GM21619 (cell line): ENCODE measurements around the gene BNIP3.
A peak's percentile ranks its signal among the peaks of the same experiment; 100 is the strongest.

Experiments used
- ATAC-seq: cut with Tn5 transposase; IDR thresholded peaks from one replicate; pipeline ENCODE4 v1.9.1; 2021; ENCODE audit not compliant: unreplicated experiment

Gene BNIP3, protein sequence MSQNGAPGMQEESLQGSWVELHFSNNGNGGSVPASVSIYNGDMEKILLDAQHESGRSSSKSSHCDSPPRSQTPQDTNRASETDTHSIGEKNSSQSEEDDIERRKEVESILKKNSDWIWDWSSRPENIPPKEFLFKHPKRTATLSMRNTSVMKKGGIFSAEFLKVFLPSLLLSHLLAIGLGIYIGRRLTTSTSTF

DNA sequence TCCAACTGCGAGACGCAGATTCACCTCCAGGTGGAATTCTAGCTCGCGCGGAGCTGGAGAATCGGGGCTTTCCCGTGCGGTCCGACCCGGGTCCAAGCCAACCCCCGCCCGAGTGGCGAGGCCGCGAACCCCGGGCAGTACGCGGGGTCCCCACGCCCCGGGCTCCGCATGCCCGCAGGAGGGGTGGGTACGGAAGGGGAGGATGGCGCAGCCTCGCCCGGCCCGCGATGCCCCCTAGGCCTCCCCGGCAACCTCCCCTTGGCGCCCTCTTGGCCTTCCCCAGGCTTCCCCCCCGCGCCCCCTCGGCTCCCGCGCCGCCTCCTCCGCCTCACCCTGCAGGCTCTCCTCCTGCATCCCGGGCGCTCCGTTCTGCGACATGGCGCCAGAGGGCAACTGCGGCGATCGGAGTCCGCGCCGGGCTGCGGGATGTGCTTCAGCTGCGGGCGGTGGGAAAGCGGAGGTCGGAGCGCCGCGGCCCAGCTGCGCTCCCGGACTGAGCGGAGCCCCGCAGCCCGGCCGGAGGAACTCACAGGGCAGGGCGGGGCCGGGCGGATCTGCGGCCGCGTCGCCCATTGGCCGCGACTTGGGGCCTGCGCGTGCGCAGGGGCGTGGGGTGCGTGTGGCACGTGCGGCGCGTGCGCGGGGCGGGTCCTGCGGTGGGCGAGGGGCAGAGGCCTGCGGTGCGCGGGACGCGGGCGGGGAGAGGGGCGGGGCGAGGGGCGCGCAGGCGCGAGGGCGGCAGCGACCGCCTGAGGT is at the start of gene BNIP3:
TSS of gene BNIP3 (minus strand) at position 495 of the 756 bp plus-strand sequence. CDS start at position 378, 117 bp downstream.
- ATAC-seq, result peak; percentile 79

DNA sequence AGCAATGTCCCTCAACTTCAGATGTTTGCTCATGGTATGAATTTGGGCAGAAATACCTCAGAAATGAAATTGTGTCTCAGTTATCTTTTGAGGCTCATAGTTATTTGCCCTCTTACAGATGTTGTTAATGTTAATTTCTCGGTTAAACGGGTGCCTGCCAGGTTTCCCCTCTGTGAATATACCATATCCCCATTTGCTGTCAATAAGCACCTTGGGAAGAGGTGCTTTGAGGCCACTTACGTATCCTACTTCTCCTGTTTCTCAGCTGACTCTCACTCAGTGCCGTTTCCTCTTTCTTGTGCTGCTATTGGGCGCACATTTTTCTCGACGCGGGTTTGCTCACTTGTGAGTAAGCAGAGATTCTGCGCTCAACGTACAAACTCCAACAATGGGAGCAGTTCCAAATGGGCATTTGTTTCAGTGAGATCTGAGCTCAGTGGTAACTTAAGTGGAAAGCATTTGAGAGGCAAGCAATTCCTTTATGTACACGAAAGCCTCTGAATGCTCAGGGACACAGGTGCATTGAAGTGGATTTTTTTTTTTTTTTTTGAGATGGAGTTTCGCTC is 49.3 kb upstream of the BNIP3 start:
- no peak for ATAC-seq

DNA sequence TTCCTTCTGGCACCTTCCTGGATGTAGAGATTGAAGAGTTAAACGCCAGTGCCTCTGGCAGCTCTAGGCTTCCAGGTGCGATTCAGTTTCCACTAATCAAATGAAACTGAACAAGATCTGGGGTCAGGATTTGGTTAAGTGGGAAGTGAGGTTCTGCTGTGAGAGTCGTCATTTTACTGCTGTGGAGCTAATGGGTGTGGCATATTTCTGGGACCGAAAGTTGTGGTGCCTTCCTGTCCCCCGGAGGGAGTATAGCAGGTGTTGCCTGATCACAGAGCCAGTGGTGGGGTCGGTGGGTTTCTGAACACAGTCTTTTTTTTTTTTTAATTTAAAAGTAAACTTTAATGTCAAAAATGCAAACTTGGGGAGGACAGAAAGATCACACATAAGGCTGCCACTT is 47.0 kb upstream of the BNIP3 start:
- ATAC-seq, result no peak

DNA sequence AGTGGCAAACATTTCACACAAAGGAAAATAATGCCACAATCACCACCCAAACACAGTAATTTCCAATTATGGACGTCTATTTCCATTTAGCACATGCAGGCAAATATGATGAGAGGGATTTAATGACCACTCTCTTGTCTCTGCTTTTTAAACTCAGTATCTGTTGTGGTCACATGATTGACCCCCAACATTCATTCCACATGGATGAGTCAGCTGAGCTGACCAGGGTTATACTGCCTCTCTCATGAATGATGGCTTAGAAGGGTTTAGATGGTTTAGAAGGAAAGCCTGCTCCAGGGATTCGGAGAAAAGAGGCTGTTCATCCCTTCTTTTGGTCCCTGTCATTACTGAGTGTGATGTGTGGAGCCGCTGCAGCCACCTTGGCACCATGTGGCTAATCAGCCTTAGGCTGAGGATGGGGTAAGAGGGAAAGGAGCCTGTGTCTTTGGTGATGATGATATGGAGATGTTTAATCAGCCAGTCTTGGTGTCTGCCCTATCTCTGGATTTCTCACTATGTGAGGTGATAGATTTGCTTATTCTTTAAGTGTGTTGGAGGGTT is 45.8 kb upstream of the BNIP3 start:
- ATAC-seq, result no peak

DNA sequence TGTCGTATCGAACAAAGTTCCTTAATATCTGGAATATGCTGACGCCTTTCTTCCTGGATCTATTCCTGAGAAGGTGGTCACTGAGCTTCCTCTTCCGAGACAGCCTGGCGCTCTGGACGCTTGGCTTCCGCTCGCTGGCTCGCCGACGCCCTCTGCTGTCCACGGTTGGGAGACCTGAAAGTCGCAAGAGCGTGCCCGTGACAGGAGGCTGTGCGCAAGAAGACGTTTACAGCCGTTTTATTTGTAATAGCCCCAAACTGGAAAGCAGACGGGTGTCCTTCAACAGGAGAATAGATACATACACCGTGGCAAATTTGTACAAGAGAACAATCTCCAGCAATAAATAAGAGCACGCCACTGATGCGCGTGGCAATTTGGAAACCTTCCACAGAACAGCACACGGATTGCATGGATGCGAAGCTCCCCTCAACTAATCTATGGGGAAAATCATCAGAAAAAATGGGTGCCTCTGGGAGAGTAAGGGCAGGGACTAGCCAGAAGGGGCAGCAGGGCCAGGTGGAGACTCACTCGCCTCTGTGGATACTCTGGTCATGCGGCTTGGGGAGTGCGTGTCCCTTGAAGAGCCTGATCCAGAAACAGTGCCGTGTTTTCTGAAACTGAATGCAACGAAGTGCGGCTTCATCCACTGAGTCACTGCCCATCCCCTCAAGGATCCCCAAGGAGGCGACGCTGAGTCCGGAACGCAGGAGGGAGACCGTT is 41.5 kb upstream of the BNIP3 start:
- ATAC-seq, result peak; percentile 86

DNA sequence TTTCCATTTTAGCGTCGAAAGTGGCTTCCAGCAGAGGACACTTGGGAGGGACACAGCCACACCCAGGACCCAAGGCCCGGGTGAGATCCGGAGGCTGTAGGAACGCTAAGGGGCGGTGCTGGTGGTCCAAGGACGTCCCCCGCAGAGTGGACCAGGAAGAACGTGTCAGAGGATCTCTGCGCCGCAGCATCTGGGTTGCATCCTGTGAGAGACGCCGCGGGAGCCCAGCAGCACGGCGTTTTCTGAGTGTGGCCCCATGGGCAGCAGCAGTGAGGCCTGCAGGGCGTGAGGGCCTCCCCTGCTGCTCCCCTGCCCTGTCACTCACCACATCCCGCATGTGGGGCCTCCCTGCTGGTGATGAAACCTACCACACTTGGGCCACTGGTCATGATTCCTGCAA is 40.5 kb upstream of the BNIP3 start:
- no peak for ATAC-seq

DNA sequence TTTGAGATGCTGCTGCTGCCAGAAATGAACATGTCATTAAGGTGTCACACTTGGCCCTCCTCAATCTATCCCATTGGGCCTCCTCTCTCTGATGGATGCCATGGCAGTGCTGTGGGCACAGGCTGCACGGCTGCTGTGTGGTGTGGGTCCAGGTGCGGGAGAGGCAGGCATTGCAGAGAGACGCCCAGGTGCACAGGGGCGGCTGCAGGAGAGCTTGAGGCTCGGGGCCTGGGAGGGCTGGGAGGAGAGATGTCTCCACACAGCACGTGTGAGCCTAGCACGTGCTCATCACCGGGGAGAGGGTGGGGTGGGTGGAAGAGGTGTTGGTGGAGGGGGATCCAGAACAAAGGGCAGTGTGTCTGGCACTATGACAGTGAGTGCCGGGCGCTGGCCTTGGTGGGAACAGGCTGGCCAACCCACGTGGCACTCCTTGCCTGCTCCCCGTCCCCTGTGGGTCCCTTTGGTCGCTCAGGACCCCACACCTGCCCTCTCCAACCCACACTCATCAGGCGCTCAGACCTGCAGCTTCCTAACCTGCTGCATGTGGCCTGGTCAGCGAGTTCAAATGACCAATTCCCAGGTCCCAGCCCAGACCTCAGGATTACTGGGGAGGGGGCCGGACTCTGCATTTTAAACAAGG is 39.9 kb upstream of the BNIP3 start:
- no peak for ATAC-seq

DNA sequence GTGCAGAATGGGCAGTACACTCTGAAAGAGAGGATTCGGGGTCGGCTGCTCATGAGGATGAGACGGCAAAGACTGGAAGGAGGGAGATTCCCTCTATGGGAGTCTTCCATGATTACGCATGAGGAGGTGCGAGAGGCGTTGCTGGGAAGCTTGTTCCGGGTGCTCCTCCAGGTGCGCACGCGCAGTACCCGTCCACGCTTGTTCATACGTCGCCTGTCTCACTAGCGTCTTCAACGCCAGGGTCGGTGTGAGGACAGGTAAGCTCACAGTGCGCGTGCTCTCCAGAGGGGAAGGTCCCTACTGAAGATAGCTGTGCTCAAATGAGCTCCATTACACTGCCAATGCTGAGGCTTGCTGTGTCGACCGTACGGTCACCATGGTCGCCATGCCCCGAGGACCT is 39.3 kb upstream of the BNIP3 start:
- ATAC-seq, result no peak

DNA sequence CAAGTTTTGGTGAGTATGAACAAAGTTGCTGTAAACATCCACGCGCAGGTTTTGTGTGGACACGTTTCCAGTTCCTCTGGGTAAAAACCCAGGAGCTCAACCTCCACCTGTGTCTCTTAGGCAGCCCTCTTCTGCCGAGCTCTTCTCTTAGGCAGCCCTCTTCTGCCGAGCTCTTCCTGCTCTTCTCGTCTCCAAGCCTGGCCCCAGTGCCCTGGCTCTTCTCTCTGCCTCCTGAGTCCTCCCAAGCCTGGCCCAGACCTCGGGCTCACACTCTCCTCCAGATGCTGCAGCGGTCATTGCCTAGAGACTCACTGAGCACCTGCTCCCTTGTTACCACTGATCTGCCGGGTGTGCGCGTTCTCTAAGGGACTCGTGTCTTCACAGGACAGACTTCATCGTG is 38.7 kb upstream of the BNIP3 start:
- ATAC-seq, result no peak

DNA sequence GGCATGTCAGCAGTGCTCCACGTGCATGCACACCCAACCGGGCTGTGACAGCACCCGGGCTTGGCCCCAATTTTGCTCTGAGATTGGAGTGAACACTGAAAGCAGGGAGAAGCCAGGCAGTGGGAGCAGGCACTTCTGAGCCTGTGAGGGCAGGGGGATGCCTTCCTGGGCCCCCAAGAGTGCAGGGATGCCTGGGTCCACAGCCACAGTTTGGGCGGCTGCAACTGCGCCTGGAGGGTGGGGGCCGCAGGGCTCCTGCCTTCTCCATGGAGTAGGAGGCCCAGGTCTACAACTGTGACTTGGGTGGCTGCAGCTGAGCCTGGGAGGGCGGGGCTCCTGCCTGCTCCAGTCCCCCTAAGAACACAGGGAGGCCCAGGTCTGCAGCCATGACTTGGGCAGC is 37.6 kb upstream of the BNIP3 start:
- no peak for ATAC-seq

DNA sequence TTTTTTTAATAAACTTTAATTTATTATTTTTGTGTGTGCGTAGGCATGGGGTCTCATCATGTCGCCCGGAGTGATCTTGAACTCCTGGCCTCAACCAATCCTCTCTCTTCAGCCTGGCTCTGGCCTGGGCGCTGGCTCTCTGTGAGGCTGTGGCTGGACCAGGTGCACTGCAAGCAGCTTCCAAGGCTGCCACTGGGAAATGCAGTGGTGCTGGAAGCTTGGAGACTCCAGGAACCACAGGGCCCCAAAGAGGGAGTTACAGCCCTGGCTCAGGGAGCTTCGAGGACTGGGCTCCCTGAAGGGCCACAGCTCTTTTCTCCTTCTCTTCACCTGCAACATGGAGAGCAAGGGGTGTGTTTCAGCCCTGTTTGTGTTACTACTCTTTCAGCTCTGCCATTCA is 36.7 kb upstream of the BNIP3 start:
- ATAC-seq, result no peak

DNA sequence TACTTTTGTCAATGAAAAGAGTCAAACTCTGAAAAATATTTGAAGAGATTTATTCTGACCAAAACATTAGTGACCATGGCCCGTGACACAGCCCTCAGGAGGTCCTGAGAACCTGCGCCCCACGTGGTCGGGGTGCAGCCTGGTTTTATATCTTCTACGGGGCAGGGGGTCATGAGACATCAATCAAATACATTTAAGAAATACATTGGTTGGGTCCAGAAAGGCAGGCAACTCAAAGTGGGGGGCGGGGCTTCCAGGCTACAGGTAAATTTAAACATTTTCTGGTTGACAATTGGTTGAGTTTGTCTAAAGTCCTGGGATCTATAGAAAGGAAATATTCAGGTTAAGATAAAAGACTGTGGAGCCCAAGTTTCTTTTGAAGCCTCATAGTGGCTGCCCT is 34.8 kb upstream of the BNIP3 start:
- ATAC-seq, result no peak

DNA sequence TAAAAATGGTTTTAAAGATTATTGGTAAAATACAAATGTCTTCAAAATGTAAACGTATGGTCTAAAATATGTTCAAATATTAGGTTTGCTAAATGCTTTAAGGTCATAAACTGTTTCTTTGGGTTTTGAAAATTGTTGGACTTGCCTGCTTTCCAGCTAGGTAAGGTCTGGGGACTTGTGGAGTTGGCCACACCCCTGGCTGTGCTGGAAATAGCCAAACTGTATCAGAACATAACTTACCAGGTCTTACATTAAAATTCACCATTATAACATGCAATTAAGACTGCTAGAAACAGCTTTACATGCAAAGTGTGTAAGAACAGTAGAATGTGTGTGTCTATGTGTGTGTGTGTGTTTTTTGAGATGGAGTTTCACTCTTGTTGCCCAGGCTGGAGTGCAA is 29.7 kb upstream of the BNIP3 start:
- ATAC-seq, result no peak

DNA sequence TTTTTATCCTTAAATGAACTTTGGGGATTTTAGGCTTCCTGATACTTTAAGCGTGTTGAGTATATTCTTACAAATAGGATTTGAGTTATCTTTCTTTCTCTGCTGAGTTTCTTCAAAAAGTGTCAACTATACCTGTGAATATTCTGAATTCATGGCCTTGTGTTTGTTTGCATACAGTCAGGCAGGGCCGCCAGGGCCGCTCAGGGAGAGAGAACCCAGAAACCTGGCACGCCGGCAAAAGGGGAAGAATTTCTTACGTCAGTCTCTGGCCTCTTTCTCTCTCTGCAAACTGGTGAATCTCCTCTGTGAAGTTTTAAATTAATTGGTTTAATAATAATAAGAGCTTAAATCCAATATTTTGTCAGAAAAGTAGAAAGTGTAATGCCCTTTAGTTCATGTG is 29.3 kb upstream of the BNIP3 start:
- no peak for ATAC-seq

DNA sequence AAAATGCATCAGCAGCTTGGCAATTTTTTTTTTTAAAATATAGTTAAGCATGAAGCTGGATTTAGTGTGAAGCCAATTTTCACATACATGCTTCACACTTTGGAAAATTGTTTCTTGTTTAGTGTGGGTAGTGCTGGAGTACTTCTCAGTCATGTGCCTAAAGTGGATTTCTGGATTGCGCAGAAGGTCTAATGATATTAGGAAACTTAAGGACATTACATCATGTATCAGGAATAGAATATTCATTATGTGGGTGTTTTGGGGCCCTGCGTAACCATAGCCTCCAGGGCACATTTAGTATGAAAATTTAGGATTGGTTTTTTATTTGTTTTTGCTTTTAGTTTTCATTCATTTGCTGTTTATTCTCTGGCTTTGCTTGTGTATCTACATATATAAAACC is 28.8 kb upstream of the BNIP3 start:
- no peak for ATAC-seq

DNA sequence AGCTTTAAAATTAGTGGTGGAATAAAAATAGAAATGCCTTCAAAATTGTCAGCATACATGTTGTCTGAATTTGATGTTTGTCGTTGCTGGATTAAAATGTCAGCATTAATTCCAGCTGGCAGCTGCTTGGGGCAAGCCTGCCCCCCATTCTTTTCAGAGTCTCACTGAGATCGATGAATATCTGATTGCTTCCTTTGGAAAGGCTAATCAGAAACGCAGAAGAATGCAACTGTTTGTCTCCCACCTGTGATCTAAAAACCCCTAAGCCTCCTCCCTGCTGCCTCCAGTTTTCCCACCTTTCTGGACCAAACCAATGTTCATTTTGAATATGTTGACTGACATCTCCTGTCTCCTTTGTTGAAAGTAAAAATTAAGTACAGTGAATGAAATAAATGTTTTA is 27.9 kb upstream of the BNIP3 start:
- no peak for ATAC-seq

DNA sequence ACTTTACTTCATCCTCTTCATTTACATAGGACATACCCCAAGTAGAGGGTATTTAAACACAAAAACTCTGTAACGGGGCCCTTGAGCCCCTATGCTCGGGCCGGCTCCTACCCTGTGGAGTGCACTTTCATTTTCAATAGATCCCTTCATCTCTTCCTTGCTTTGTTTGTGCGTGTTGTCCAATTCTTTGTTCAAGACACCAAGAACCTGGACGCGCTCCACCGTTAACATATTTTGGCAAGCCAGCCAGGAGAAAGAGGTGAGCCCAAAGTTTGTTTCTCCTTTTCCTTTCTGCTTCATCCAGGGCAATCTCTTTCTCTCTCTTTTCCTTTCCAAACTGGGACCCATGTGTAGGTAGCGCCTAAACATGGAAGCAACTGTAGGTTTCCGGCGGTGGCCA is 26.0 kb upstream of the BNIP3 start:
- no peak for ATAC-seq

DNA sequence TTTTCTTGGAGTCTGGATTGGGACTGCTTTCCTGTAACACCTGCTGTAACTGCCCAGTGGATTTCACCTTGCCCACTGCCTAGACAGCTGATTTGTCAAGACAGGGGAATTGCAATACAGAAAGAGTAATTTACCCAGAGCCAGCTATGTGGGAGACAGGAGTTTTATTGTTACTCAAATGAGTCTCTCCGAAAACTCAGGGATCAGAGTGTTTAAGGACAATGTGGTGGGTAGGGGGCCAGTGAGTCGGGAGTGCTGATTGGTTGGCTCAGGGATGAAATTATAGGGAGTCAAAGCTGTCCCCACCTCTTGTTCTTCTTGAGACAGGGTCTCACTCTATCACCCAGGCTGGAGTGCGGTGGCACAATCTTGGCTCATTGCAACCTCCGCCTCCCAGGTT is 25.2 kb upstream of the BNIP3 start:
- no peak for ATAC-seq

DNA sequence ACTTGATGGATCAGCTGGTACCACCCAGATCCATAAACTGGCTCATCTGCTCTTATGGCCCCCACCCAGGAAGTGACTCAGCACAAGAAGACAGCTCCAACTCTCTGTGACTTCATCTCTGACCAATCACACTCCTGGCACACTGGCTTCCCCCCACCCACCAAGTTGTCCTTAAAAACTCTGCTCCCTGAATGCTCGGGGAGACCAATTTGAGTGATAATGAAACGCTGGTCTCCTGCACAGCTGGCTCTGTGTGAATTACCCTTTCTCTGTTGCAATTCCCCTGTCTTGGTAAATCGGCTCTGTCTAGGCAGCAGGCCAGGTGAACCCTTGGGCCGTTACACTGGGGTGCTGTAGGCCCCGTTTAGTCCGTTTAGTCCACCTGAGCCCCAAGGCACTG is 23.4 kb upstream of the BNIP3 start:
- ATAC-seq, result no peak

DNA sequence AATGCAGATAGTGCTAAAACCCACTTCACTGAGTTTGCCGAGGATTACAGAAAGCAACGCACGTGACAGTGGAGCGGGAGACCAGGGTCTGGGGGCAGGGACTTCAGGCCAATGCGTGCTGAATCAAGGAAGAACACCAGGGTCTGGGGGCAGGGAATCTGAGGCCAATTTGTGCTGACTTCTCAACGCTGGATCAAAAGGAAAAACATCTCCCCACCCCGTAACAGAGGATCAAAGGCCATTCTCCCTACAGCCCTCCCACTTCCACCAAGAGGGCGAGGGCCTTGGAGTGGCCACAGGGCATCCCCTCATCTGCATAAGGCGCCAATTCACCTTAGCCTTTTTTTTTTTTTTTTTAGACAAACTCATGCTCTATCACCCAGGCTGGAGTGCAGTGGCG is 22.3 kb upstream of the BNIP3 start:
- ATAC-seq, result no peak

DNA sequence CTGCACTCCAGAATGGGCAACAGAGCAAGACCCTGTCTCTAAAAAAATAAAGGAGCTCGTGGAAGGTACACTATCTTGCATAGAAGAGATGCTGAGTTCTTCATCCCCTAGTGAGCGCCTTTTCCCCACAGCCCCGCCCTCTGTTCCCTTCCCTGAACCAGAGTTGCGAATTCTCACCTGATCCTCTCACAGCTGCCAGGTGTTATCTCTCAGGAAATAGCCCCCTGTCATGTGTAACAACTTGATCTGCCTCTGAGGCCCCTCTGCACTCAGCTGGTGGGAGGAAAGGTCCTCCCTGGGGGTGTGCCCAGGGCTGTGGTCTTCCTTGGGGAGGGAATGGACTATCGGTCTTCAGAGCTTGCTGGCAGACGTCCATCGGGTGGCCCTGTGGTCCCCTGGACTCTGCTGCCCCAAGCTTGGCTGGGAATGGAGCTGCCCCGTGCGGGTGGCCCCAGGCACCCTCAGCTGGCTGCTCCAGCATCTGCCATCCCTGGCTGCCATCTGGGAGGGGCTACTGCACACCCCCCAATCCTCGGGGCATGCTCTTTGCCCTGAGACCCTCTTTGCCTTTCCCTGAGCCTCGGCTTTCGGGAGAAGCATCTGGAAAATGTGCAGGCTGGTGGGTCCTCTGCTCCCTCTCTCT is 21.7 kb upstream of the BNIP3 start:
- ATAC-seq, result no peak
